Activated CD8-positive, alpha-beta memory T cell treated with anti-CD3 and anti-CD28 coated beads, Interleukin-2, amount 50 U/mL, for 4 hours (primary cell): ENCODE results near the gene STPG2.
"Not testable (repeated sequence)": the region's sequence is repeated elsewhere in the genome, so short reads cannot be mapped to it uniquely, and the experiment has no call there.

ENCODE experiments used
- DNase-seq: peaks from one replicate; pipeline ENCODE4 v3.0.0-alpha.2; 2020

Gene STPG2

DNA sequence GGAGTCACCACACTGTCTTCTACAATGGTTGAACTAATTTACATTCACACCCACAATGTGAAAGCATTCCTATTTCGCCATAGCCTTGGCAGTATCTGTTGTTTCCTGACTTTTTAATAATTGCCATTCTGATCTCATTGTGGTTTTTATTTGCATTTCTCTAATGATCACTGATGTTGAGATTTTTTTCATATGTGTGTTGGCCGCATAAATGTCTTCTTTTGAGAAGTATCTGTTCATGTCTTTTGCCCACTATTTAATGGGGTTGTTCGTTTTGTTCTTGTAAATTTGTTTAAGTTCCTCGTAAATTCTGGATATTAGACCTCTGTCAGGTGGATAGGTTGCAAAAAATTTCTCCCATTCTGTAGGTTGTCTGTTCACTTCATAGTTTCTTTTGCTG lies 519.1 kb downstream of the STPG2 start:
- DNase-seq: no peak

DNA sequence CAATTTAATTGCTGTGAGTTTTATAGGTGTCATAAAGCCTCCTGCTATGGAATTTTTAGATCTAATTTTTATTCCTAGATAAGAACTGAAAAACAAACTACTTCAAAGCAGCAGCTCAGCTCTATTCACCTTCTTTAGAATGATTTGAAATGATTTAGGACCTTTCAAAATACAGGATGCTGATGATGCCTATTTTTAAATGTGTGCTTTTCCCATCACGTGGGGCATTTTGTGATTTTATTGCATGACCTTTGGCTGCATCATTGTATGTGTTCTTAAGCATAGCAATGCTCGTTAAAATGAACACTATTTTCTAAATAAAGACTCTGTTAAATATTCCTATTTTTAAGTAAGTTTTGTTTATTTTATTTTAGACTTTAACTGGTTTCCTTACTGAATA lies 537.3 kb downstream of the STPG2 start:
- DNase-seq: no peak

DNA sequence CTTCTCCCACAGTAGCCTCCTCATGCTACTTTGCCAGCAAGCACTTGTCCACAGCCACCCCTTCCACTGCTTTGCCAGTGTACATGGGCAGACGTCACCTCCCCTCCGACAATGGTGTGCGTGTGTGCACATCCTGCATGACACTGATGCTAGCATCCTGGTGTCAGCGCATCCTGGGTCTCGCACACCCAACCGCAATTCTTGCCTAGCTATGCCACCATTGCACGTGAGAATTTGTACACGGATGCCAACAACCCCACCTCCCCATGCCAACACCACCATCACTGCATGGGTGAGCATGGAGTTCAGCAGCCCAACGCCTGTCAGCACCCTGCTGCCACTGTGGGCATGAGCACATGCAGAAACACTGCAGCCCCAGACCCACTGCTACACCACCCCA lies 550.0 kb downstream of the STPG2 start:
- DNase-seq: no peak

GRCh38 chr4:97590266-97590665 lies 553.0 kb downstream of the STPG2 start:
- no peak for DNase-seq

- DNase-seq: no peak
Observed at GRCh38 chr4:97589481-97590196, 553.6 kb downstream of the STPG2 start.

GRCh38 chr4:97587912-97588311 lies 555.4 kb downstream of the STPG2 start:
- no peak for DNase-seq

DNA sequence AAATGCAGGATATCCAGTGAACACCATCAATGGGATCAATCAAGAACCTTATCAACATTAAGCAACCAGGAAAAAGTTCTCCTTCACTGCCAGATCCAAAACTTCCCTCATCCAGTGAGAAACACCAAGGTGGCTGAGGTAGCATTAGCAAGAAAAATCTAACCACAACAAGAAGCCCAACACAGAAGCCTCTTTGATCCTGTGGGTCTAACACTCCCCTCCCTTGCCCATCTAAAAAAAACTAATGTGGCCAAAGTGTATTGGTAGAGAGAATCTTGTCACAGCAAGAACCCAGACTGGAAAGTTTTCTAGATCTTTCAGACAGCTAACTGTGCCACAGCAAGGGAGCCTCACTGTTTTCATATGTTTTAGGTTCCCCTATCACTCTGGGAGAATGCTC lies 558.0 kb downstream of the STPG2 start:
- DNase-seq: no peak

DNA sequence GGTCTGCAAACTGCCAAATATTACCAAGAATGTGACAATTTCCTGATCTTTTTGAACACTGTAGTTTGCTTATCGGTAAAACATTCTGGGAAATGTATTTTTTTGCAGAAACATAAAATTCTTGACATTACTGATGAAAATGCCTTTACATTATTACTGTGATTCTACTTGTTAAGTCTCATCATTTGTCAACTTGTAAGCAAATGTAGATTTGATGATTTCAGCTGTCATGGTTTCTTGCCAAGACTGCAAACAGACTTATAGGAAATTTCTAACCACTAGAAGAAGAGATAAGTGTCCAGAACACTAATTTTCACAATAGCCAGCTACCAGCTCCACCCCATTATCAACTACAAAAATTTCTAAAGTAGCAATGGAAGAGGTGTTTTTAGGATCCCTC lies 560.4 kb downstream of the STPG2 start:
- DNase-seq: no peak

DNA sequence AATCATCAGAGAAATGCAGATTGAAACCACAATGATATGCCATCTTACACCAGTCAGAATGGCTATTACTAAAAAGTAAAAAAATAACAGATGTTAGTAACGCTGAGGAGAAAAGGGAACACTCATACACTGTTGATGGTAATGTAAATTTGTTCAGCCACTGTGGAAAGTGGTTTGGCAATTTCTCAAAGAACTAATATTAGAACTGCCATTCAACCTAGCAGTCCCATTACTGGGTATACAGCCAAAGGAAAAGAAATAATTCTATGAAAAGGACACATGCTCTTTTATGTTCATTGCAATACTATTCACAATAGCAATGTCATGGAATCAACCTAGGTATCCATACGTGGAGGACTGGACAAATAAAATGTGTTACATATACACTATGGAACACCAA lies 566.3 kb downstream of the STPG2 start:
- DNase-seq: no peak

GRCh38 chr4:97560009-97560408 lies 583.3 kb downstream of the STPG2 start:
- DNase-seq: no peak

GRCh38 chr4:97558204-97558778 lies 585.0 kb downstream of the STPG2 start:
- no peak for DNase-seq

- DNase-seq: not testable (repeated sequence)
Observed at GRCh38 chr4:97550637-97551036, 592.6 kb downstream of the STPG2 start.

DNA sequence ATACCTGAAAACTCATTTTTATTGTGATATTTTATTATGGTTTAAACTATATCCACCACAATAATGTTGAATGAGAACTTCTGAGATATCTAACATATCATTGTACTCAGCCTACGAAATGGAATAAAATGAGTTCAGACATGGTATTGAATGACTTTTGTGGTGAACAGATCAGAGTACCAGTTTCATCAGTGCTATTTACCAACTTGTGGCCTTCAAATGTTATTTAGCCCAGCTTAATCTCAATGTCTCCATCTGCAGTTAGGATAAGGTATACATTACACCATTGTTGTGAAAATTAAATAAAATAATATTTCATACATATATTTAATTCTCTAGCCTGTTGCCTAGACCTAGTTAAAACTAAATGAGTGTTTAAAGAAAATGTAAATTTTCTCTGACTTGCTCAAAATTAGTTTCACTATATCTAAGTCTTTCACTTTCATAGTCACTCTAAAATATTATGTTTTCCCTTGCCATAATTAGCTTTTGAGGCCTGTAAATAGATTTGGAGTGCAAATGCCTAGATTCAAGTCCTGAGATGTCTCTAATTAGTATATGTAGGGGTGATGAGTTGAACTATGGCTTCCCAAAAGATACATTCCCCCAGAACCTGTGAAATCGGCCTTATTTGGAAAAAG lies 594.2 kb downstream of the STPG2 start:
- no peak for DNase-seq

DNA sequence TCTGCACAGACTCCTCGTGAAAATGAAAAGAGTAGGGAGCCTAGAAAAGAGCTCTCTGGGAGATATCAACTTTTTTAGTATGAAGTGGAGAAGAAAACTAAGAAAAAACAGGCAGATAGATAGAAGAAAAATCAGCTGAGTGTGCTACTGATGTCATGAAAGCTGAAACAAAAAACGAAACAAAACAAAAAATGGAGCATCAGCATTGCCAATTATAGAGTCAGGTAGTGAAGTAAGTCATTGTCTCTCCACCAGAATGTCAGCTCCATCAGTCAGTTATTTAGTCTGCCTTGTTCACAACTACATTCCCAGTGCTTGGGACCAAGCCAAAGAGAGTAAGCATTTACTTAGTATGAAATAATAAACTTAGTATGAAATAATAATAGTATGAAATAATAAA lies 595.1 kb downstream of the STPG2 start:
- no peak for DNase-seq

- DNase-seq: no peak
Observed at GRCh38 chr4:97531351-97531750, 611.9 kb downstream of the STPG2 start.

DNA sequence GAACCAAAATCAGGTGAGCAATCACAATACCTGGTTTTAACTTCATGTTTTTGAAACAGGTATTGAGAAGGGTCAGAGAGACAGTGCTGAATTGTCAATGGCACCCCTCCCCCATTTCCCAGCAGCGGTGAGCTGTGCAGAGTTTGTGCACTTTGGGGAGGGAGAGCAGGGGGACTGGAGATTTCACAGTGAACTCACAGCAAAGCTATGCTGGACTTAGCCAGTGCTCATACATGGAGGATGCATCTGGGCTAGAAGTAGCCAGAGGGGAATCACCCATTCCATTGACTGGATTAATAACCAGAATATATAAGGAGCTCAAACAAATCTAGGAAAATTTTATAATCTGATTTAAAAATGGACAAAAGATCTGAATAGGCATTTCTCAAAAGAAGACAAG lies 612.6 kb downstream of the STPG2 start:
- no peak for DNase-seq

DNA sequence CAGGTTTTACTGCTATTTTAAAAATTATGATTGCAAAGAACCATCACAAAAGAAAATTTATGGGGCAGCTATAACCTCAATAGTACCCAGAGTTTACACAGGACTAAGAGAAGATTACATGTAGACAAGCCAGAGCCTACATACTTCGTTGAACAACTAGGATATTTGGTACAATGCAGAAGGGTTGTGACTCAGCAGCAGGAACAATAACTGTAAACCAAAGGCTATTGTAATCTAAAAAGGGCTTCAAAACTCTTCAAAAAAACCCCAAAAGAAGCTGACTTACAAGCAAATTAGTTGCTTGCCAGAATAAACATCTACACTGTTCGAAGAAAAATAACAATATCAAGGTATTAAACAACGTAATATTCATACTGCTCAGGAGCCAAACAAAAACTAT lies 618.0 kb downstream of the STPG2 start:
- no peak for DNase-seq

- DNase-seq: no peak
Observed at GRCh38 chr4:97517939-97518338, 625.3 kb downstream of the STPG2 start.

DNA sequence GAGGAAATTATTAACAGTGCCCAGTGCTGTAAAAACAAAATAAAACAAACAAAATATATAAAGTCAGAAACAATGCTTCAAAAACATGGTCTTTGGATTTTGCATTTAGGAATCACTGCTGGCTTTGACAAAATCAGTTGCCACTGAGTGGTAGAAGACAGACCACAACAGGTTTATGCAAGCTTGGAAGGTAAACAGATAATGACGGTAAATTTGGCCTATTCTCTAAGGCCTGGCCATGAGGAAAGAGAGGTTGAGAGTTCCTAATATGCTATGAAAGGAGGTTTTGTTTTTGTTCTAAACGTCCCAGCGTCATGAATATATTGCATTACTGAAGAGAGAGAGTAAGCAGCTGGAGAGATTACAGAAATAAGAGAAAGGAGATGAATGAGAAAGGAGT lies 629.4 kb downstream of the STPG2 start:
- no peak for DNase-seq
